ENCODE measurements around the gene CBR4.

- TF ChIP-seq CTCF (conservative IDR thresholded peaks at IDR 0.05; ENCODE audit: low read length) (no peak), EZH2phosphoT487 (IDR thresholded peaks at IDR 0.05; ENCODE audit: borderline replicate concordance) (no peak)
These were observed 16.1 kb downstream of the CBR4 start for GRCh38 chr4:168993714-168994510.

Data from Loucy (cell line).